Limb (tissue), 2 donors: ENCODE results near the gene TACC3.

Experiments
- DNase-seq, 2 donors: peaks; one replicate each; pipeline ENCODE4 v3.0.0-alpha.2; 2016; ENCODE audit errors: extremely low spot score in 2 of 2

TACC3 gene

DNA sequence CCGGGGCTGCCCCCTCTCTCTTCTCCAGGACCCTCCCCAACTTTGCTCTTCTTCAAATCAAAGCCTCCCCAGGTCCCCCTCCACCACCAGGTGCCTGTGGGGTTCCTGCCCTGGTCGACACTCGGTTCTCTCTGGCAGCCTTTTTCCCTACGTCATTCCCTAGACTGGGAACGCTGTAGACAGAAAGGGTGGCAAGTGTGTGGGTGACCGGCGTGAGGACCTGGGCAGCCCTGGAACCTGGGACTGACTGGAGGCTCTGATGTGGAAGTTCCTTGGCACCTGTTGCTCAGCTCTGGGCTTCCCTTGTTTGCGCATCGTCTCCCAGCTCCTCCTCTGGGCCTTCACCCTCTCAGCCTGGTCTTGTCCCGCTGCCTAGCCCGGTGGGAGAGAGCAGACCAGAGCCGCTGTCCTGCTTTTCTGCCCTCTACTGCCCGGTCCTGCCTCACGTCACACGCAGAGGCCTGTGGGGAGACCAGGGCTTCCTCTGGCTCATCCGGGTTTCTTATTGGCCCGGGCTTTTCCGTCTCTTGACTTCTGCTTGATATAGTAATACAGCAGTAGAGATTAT is 1.3 kb downstream of the TACC3 start:
- no peak for DNase-seq

- no peak for DNase-seq
These were observed 1.9 kb downstream of the TACC3 start for GRCh38 chr4:1723131-1723801.

DNA sequence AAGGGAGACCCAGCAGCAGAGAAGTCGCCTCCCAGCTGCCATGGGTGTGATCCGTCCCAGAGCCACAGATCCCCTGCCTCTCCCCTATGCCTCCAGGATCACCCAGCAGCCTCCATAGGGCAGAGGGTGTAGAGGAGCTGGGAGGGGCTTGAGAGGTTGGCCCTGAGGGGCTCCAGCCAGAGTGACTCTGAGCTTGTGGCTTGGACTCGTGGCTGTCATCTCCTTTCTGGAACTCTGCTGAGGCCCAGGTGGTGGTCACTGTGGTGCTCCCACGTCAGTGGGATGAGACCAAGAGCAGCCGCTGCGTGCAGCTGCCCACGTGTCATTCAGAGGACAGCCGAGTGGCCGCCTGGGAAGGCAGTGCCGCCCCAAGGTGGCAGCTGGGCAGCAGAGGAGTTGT is 4.2 kb downstream of the TACC3 start:
- no peak for DNase-seq

- peak; percentile 57 to 91 for DNase-seq
These were observed 5.0 kb downstream of the TACC3 start for GRCh38 chr4:1726146-1726934.

- no peak for DNase-seq
These were observed 6.1 kb downstream of the TACC3 start for GRCh38 chr4:1727117-1728031.

GRCh38 chr4:1728061-1728980 is 7.0 kb downstream of the TACC3 start:
- DNase-seq, result peak in 1 of 2 donors; percentile 29

- peak in 1 of 2 donors; percentile 24 for DNase-seq
These were observed 9.3 kb downstream of the TACC3 start for GRCh38 chr4:1730532-1731135.

DNA sequence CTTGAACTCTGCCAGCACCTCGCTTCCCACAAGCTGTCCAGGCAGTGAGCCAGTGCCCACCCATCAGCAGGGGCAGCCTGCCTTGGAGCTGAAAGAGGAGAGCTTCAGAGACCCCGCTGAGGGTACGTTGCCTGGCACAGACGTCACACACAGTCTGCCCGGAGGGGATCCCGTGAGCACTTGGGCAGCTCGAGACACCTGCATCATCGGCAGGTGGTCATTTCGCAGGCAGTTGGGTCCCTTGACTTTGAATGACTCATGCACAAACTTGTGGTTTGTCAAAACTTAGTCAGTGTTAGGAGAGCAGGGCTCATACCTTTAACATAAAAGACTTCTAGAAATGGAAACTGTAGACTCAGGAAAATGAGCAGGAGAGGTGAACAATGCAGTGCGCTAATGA is 9.9 kb downstream of the TACC3 start:
- peak in 1 of 2 donors; percentile 17 for DNase-seq

GRCh38 chr4:1732911-1733310 is 11.6 kb downstream of the TACC3 start:
- DNase-seq, result no peak

DNA sequence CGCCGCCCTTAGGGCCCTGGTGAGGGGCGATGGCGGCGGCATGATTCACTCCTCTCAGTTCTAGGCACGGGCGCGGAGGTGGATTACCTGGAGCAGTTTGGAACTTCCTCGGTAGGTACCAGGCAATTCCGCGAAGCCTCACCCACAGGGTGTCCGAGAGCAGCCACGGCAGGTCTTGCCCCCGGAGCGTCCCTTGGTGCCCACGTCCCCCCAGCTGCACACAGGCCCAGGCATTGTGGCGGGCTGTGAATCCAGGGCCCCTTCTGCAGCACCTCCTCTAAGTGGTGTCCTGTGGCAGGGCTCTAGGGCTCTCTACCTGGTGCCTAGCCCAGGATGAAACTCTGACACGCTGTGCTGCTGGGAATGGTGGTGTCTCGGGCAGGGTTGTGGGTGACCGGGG is 13.9 kb downstream of the TACC3 start:
- no peak for DNase-seq

- no peak for DNase-seq
These were observed 15.5 kb downstream of the TACC3 start for GRCh38 chr4:1736812-1737211.

DNA sequence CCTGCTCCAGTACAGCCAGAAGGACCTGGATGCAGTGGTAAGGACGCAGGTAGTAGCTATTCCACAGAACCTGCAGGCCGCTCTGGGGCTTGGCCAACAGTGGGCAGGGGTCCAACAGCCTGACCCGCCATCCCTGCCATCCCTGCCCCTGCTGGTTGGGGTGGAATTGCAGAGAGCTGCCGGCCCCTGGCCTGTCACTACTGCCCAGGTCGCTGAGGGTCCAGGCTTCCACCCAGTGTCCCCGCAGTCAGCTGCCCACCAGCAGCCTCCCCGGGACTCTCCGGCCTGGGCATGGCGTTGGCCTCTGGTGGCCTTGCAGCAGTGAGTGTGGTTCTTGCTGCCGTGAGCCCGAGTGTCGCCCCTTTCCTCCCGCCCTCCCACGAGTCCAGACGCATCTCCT is 16.3 kb downstream of the TACC3 start:
- no peak for DNase-seq

DNA sequence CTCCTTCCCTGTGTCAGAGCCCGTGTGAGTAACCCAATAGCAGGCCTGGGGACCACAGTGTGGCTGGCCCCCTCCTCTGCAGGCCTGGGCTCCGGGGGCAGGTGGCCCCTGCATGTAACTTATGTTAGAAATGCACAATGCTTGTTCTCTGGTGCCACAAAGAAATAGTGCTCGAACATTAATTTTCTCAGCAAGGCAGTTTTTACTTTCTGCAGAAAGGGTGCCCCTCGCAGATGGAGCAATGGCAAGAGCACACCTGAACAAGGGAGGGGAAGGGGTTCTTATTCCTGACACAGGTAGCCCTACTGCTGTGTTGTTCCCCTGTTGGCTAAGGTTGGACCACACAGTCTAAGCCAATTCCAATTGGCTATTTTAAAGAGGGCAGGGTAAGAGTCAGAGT is 17.1 kb downstream of the TACC3 start:
- DNase-seq, result no peak

GRCh38 chr4:1739358-1739757 is 18.0 kb downstream of the TACC3 start:
- no peak for DNase-seq

DNA sequence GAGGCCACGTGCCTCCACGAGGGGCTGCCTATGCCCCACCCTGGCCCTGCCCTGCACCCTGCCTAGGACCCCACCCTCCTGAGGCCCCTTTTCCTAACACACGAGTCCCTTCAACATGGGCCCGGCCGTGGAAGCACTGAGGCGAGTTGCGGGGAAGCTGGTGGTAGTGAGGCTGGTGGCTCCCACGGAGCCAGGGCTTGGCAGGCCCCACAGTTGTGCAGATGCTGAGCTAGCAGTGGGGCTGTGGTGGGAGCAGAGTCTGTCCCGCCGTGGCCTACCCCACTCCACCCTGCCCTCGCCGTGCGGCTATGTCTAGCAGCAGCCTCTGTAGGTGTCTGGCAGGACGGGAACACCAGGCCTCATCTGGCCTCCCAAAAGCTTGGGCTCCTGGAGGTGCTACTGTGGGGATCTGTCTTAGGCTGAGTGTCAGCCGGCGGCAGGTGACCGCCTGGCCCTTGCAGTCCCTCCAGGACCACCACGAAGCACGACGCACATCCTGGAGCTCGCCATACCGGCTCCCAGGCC is 18.8 kb downstream of the TACC3 start:
- DNase-seq, result no peak

GRCh38 chr4:1741208-1741607 is 19.9 kb downstream of the TACC3 start:
- DNase-seq, result no peak

- no peak for DNase-seq
These were observed 22.2 kb downstream of the TACC3 start for GRCh38 chr4:1743551-1743950.

GRCh38 chr4:1743975-1744374 is 22.7 kb downstream of the TACC3 start:
- no peak for DNase-seq

DNA sequence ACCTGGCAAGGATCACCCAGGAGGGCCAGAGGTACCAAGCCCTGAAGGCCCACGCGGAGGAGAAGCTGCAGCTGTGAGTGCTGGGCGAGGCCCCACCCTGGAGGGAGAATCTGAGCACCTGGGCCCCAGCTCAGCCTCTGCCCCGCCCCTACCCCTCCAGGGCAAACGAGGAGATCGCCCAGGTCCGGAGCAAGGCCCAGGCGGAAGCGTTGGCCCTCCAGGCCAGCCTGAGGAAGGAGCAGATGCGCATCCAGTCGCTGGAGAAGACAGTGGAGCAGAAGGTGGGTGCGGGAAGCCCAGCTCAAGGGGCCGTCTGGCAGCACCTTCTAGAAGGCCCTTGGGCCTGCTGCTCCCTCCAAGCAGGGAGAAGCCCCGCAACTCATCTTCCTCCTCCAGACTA is 23.2 kb downstream of the TACC3 start:
- no peak for DNase-seq

DNA sequence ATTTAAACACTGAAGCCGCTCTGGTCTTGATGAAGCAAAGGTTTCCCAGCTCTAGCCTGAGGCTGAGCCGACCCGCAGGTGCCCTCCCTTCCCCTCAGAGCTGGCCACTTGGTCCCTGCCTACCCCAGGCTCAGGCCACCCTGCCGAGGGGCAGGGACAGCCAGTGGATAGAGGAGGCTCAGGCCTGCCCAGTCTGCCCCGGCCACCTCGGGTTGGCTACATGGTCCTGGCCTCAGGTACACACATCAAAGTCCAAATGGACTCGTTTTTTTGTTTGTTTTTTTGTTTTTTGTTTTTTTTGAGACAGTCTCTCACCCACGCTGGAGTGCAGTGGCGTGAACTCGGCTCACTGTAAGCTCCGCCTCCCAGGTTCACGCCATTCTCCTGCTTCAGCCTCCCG is 23.8 kb downstream of the TACC3 start:
- no peak for DNase-seq
